Neural cell (in vitro differentiated cells): ENCODE results near the gene THAP8.

Experiments
- CTCF ChIP-seq: fragments of 450-650 bp; IDR thresholded peaks from 2 replicates; pipeline ENCODE4 v1.5.1; 2014; ENCODE audit warnings: antibody characterized with exemption, mild to moderate bottlenecking, moderate library complexity; ENCODE audit not compliant: poor library complexity, severe bottlenecking
- EP300 ChIP-seq: fragments of 450-650 bp; conservative IDR thresholded peaks from 2 replicates; pipeline ENCODE4 v1.6.1; 2014; ENCODE audit warnings: antibody characterized with exemption, mild to moderate bottlenecking, moderate library complexity; ENCODE audit not compliant: poor library complexity, severe bottlenecking
- EZH2 ChIP-seq: fragments of 200-600, 300-800 bp; shearing (Covaris generic), sonication (generic); IDR thresholded peaks from 2 replicates; pipeline ENCODE4 v1.6.1; 2014; ENCODE audit warnings: antibody characterized with exemption, low read length, borderline replicate concordance, mild to moderate bottlenecking; ENCODE audit not compliant: insufficient read depth, poor library complexity, severe bottlenecking
- POLR2AphosphoS5 ChIP-seq: IDR thresholded peaks from 2 replicates; pipeline ENCODE4 v1.6.1; 2012
- REST ChIP-seq: IDR thresholded peaks from 2 replicates; pipeline ENCODE4 v1.6.1; 2012; ENCODE audit warnings: borderline replicate concordance
- SMC3 ChIP-seq: fragments of 450-650 bp; conservative IDR thresholded peaks from 2 replicates; pipeline ENCODE4 v1.6.1; 2014; ENCODE audit warnings: antibody characterized with exemption, mild to moderate bottlenecking, moderate library complexity; ENCODE audit not compliant: poor library complexity

- no peak for TF ChIP-seq CTCF
- no peak for TF ChIP-seq POLR2AphosphoS5
- no peak for TF ChIP-seq SMC3
- TF ChIP-seq EP300, result no peak
- TF ChIP-seq REST, result no peak
- no peak for TF ChIP-seq EZH2
These were observed 63.0 kb downstream of the THAP8 start for GRCh38 chr19:35990771-35991730.
